Endothelial cell of umbilical vein (primary cell): ENCODE measurements around the gene XKR8. TPM values are rescaled to one million over a fixed set of nuclear protein-coding genes. Genes with fewer than 3 reads are reported as not detected.
"Not testable (repeated sequence)": the region's sequence is repeated elsewhere in the genome, so short reads cannot be mapped to it uniquely, and the experiment has no call there.

ENCODE experiments used
- BruUV-seq: library from RNA; stranded (reverse); fragments of 400-500 nt; replicated peaks from 2 replicates; lab custom pipeline; 2021; lab: Mats Ljungman, UMichigan
- CTCF ChIA-PET: fragments of 300-600, 350-600 bp; sonication (Branson Sonifier 250); formaldehyde crosslinking; loops from one replicate; lab custom pipeline; 2021; ENCODE audit warnings: antibody characterized with exemption, inconsistent platforms; lab: Charles Lee
- POLR2A ChIA-PET: fragments of 300-600, 350-600 bp; sonication (Branson Sonifier 250); formaldehyde crosslinking; loops from one replicate; lab custom pipeline; 2021; ENCODE audit warnings: antibody characterized with exemption, inconsistent platforms; lab: Charles Lee
- DNase-seq: peaks from one replicate; pipeline ENCODE4 v3.0.0-alpha.2; 2011; ENCODE audit warnings: low read depth, low spot score
- FAIRE-seq: peaks from 2 replicates; lab custom pipeline; 2011; peaks lifted over from hg19 to GRCh38; lab: Jason Lieb, UNC
- H2AFZ ChIP-seq: 2 replicates; pipeline ENCODE4 v1.6.0; 2012; ENCODE audit warnings: low read depth, low read length, control low read depth, inconsistent platforms
- H3K27ac ChIP-seq: 2 replicates; pipeline ENCODE4 v1.5.1; 2011; ENCODE audit warnings: low read depth, mild to moderate bottlenecking, control low read depth, low read length, moderate library complexity; ENCODE audit not compliant: insufficient read depth
- H3K27me3 ChIP-seq, 2 experiments: 2 replicates each; pipeline versions ENCODE4 v1.6.0 to v1.6.1; 2011; ENCODE audit warnings: low read length in 2 of 2, mixed read lengths in 1 of 2; ENCODE audit not compliant: control insufficient read depth in 2 of 2, insufficient read depth in 2 of 2
- H3K36me3 ChIP-seq, 2 experiments: 2 replicates in 1 of 2; 3 replicates in 1 of 2; pipeline ENCODE4 v1.5.1; 2011; ENCODE audit warnings: low read length in 2 of 2, mild to moderate bottlenecking in 1 of 2, moderate library complexity in 1 of 2; ENCODE audit not compliant: control insufficient read depth in 2 of 2, insufficient read depth in 2 of 2; ENCODE audit errors: extremely low read depth in 1 of 2
- H3K4me1 ChIP-seq: 3 replicates; pipeline ENCODE4 v1.5.1; 2011; ENCODE audit warnings: mild to moderate bottlenecking, low read length; ENCODE audit not compliant: control insufficient read depth, insufficient read depth; ENCODE audit errors: extremely low read depth
- H3K4me2 ChIP-seq: 2 replicates; pipeline ENCODE4 v1.6.1; 2011; ENCODE audit warnings: low read length, control low read depth, mixed read lengths; ENCODE audit not compliant: insufficient read depth
- H3K4me3 ChIP-seq, 3 experiments: fragments of 200-600 bp in 1 of 3; sonication (generic), shearing (Covaris generic) in 1 of 3; replicated peaks in 1 of 3; 2 replicates each; pipeline ENCODE4 v1.5.1; 2011 to 2016; ENCODE audit warnings: control low read depth in 3 of 3, low read length in 3 of 3, mild to moderate bottlenecking in 2 of 3, inconsistent platforms in 1 of 3, low read depth in 1 of 3, moderate library complexity in 1 of 3; ENCODE audit not compliant: insufficient read depth in 1 of 3
- H3K79me2 ChIP-seq: 2 replicates; pipeline ENCODE4 v1.6.0; 2012; ENCODE audit warnings: low read length, inconsistent platforms; ENCODE audit not compliant: control insufficient read depth, insufficient read depth
- H3K9ac ChIP-seq: replicated peaks from 2 replicates; pipeline ENCODE3; 2011; ENCODE audit warnings: low read length, control low read depth; ENCODE audit not compliant: insufficient read depth; ENCODE audit errors: extremely low read depth
- H3K9me1 ChIP-seq: replicated peaks from 3 replicates; pipeline ENCODE4 v1.6.0; 2011; ENCODE audit warnings: mild to moderate bottlenecking, low read length; ENCODE audit not compliant: control insufficient read depth, insufficient read depth; ENCODE audit errors: extremely low read depth
- H3K9me3 ChIP-seq: replicated peaks from 2 replicates; pipeline ENCODE4 v1.5.1; 2012; ENCODE audit warnings: low read length, inconsistent platforms; ENCODE audit not compliant: control insufficient read depth, insufficient read depth
- H4K20me1 ChIP-seq: replicated peaks from 2 replicates; pipeline ENCODE3; 2011; ENCODE audit warnings: mild to moderate bottlenecking, low read length; ENCODE audit not compliant: control insufficient read depth, insufficient read depth; ENCODE audit errors: extremely low read depth
- CTCF ChIP-seq, 2 donors: IDR thresholded peaks; 1 replicate in 1 of 2; 2 replicates in 1 of 2; pipeline ENCODE4 v1.5.1; 2011; ENCODE audit warnings: low read length in 2 of 2, mild to moderate bottlenecking in 2 of 2, moderate library complexity in 2 of 2, control low read depth in 1 of 2, inconsistent platforms in 1 of 2, low read depth in 1 of 2; ENCODE audit not compliant: insufficient read depth in 1 of 2; ENCODE audit errors: extremely low read depth in 1 of 2
- GATA2 ChIP-seq: IDR thresholded peaks from 2 replicates; pipeline ENCODE4 v1.7.0; 2011; ENCODE audit warnings: low read depth, mild to moderate bottlenecking, moderate library complexity, mixed read lengths, low read length; ENCODE audit not compliant: insufficient read length, insufficient read depth
- MAX ChIP-seq: IDR thresholded peaks from 2 replicates; pipeline ENCODE4 v1.6.1; 2011; ENCODE audit not compliant: insufficient read depth, insufficient read length
- dilution Hi-C: fragments of 300-500 bp; cut with MboI; formaldehyde crosslinking; loops from one replicate; pipeline ENCODE4 v1.15.0; 2019; ENCODE audit warnings: low sequenced_read_pairs; ENCODE audit not compliant: extremely low pct_ligation_motif_present
- intact Hi-C: fragments of 100-400 bp; cut with micrococcal nuclease; formaldehyde crosslinking; loops from one replicate; pipeline ENCODE4 v1.10.0; 2022
- polyA plus RNA-seq, 4 experiments: library from polyadenylated mRNA; depleted of rRNA in 3 of 4; stranded (reverse) in 3 of 4; unstranded in 1 of 4; fragments of >200 nt; gene quantifications; 2 replicates each; pipeline versions ENCODE4 v1.2.1 to v1.2.3, GENCODE V29; 2011 to 2012; ENCODE audit warnings: missing spikeins in 1 of 4
- total RNA-seq: library from RNA; stranded (reverse); gene quantifications from 2 replicates; pipeline ENCODE4 v1.2.3, GENCODE V29; 2021

Gene XKR8
- total and polyA plus RNA-seq, 2 donors (not counting 3 experiments of a cell fraction or from before 2014, with no cell fraction given), result 10.0 to 13.1 TPM

GRCh38 chr1:28002600-28002999 is 42.8 kb downstream of the XKR8 start:
- H3K27ac ChIP-seq, result no peak overlapping the region
- H2AFZ ChIP-seq, result no peak overlapping the region
- TF ChIP-seq GATA2 (no peak), CTCF (IDR thresholded peaks at IDR 0.05; ENCODE audit: extremely low read depth in 1 of 2, insufficient read depth in 1 of 2, low read depth in 1 of 2, low read length in 2 of 2) (no peak), MAX (no peak)
- no peak overlapping the region for H3K4me3 ChIP-seq
- CTCF ChIA-PET, result interaction anchor here (1.1 kb wide), 1 partner anchor 46 kb away, joined by 3 read pairs; no protein-coding TSS in a partner anchor
- DNase-seq (no peak), FAIRE-seq (no peak)
- no peaks in the 10 kb centered on the region for H4K20me1 ChIP-seq
- no peaks in the 10 kb centered on the region for H3K27me3 ChIP-seq
- no peaks in the 10 kb centered on the region for H3K9me1 ChIP-seq
- BruUV-seq, result no TSS peak
- H3K4me1 ChIP-seq, result peaks cover 4% of the 10 kb centered on the region
- no peaks in the 10 kb centered on the region for H3K79me2 ChIP-seq
- peaks cover 9 to 20% of the 10 kb centered on the region in 2 experiments for H3K36me3 ChIP-seq
- no peaks in the 10 kb centered on the region for H3K9me3 ChIP-seq
- dilution Hi-C loops (no loop called here), intact Hi-C loops (no loop called here)
- POLR2A ChIA-PET, result interaction anchor here (0.5 kb wide), 1 partner anchor 24 kb away, joined by 3 read pairs; no protein-coding TSS in a partner anchor
- no peak overlapping the region for H3K9ac ChIP-seq
- H3K4me2 ChIP-seq, result no peak overlapping the region

GRCh38 chr1:28003117-28003516 is 43.3 kb downstream of the XKR8 start:
- H3K36me3 ChIP-seq, result peaks cover 9 to 20% of the 10 kb centered on the region in 2 experiments
- BruUV-seq, dilution Hi-C loops, H3K9me3 ChIP-seq, H3K9me1 ChIP-seq, H3K4me3 ChIP-seq, H3K4me2 ChIP-seq, H4K20me1 ChIP-seq, H3K27ac ChIP-seq, H3K4me1 ChIP-seq, H3K9ac ChIP-seq, POLR2A ChIA-PET, H3K27me3 ChIP-seq, FAIRE-seq, H2AFZ ChIP-seq, DNase-seq, intact Hi-C loops, H3K79me2 ChIP-seq: not testable (repeated sequence)
- CTCF ChIA-PET, result interaction anchor here (1.0 to 1.1 kb wide), 3 partner anchors 45 to 206 kb away, joined by 3 to 5 read pairs (median 3); no protein-coding TSS in a partner anchor
